ENCODE results near the gene SH3GLB2. TPM values are rescaled to one million over a fixed set of nuclear protein-coding genes. Genes with fewer than 3 reads are reported as not detected.
A peak's percentile ranks its signal among the peaks of the same experiment; 100 is the strongest.

The SH3GLB2 gene
- 100 to 1,000 TPM; 109 to 110 TPM for total RNA-seq

DNA sequence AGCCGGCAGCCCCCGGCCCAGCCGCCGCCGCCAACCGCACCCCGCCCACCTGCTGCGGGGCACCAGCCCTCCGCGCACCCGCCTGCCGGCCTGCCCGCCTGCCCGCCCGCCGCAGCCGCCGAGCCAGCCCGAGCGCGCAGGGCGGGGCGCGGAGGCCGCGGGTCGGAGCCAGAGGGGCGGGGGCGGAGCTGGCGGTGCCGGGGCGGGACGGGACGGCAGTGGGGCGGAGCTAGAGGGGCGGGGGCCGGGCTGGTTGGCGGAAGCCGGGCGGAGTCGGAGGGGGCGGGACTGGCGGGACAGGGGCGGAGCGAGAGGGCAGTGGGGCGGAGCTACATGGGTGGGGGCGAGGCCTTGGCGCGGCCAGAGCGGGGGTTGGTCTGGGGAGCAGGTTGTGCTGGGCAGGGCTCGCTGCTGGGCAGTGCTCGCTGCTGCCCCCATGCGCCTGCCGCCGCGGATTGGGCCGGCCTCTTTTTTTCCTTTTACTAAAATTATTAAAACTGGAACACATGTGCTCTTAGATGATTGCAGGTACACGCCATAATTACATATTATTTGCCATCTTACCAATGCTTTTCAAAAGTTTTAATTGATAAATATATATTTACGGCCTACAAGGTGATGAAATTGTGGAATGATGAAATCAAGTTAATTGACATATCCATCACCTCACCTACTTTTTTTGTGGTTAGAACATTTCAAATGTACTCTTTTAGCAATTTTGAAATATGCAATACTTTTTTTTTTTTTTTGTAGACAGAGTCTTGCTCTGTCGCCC is at the start of gene SH3GLB2:
Gene SH3GLB2 (minus strand): TSS at position 140 of the 775 bp plus-strand sequence. CDS start 177 bp downstream, outside the sequence.
- DNase-seq = peak; percentile 97
- H3K27me3 ChIP-seq = no peaks in the 10 kb centered on the region
- no peaks in the 10 kb centered on the region for H3K36me3 ChIP-seq
- H3K4me3 ChIP-seq = peak within 1 kb of the TSS; percentile 93
- peak within 1 kb of the TSS; percentile 91 to 93 for H3K9ac ChIP-seq (ENCODE audit: low read depth in 2 of 2, low read length in 2 of 2)
- peaks cover 10% of the 10 kb centered on the region for H3K4me1 ChIP-seq
- no peaks in the 10 kb centered on the region for H3K9me3 ChIP-seq
- H3K27ac ChIP-seq = peak within 1 kb of the TSS; percentile 84
- TF ChIP-seq, protein P1, sequence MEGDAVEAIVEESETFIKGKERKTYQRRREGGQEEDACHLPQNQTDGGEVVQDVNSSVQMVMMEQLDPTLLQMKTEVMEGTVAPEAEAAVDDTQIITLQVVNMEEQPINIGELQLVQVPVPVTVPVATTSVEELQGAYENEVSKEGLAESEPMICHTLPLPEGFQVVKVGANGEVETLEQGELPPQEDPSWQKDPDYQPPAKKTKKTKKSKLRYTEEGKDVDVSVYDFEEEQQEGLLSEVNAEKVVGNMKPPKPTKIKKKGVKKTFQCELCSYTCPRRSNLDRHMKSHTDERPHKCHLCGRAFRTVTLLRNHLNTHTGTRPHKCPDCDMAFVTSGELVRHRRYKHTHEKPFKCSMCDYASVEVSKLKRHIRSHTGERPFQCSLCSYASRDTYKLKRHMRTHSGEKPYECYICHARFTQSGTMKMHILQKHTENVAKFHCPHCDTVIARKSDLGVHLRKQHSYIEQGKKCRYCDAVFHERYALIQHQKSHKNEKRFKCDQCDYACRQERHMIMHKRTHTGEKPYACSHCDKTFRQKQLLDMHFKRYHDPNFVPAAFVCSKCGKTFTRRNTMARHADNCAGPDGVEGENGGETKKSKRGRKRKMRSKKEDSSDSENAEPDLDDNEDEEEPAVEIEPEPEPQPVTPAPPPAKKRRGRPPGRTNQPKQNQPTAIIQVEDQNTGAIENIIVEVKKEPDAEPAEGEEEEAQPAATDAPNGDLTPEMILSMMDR (IDR thresholded peaks at IDR 0.05) = peak; percentile 86
- intact Hi-C loops (cut with DNase I) = no loop called here

DNA sequence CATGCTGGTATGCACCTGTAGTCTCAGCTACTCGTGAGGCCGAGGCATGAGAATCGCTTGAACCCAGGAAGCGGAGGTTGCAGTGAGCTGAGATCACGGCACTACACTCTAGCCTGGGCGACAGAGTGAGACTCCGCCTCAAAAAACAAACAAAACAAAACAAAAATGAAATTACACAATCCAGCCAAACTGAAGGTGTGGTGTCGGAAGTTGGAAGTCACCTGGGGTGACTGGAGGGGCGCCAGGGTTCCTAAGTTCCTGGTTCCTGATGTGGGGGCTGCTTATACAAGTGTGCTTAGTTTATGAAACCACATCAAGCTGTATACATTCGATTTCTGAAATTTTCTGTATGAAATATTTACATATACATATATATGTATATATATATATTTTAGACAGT is 49.1 kb upstream of the SH3GLB2 start:
- peak overlapping the region in 1 of 2 donors; percentile 58 for H3K9ac ChIP-seq (ENCODE audit: low read depth in 2 of 2, low read length in 2 of 2)
- no peaks in the 10 kb centered on the region for H3K9me3 ChIP-seq
- peaks cover 17% of the 10 kb centered on the region for H3K4me1 ChIP-seq
- peak; percentile 81 for DNase-seq
- no peak overlapping the region for H3K4me3 ChIP-seq
- TF ChIP-seq, protein P1 (IDR thresholded peaks at IDR 0.05) = no peak
- intact Hi-C loops (cut with DNase I) = no loop called here
- no peaks in the 10 kb centered on the region for H3K27me3 ChIP-seq
- H3K36me3 ChIP-seq = no peaks in the 10 kb centered on the region
- H3K27ac ChIP-seq = peak overlapping the region; percentile 84

DNA sequence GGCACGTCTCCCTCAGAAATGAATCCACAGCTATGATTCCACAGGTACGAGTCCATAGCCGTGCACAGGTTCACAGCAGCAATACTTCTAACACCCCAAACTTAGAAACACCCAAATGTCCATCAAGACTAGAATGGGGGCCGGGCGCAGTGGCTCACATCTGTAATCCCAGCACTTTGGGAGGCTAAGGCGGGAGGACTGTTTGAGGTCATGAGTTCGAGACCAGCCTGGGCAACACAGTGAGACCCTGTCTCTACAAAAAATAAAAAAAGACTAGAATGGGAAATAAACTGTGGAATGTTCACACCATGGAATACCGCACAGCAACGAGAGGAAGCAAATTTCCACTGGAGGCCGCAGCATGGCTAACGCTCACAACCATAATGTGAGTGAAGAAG is 48.5 kb upstream of the SH3GLB2 start:
- Histone ChIP-seq H3K9ac (ENCODE audit: low read depth in 2 of 2, low read length in 2 of 2) (peak overlapping the region in 1 of 2 donors; percentile 58), H3K9me3 (no peaks in the 10 kb centered on the region), H3K4me1 (peaks cover 12% of the 10 kb centered on the region), H3K27ac (peak overlapping the region; percentile 84), H3K27me3 (no peaks in the 10 kb centered on the region), H3K36me3 (no peaks in the 10 kb centered on the region), H3K4me3 (no peak overlapping the region)
- TF ChIP-seq, protein P1 (IDR thresholded peaks at IDR 0.05) = no peak
- no peak for DNase-seq
- intact Hi-C loops (cut with DNase I) = no loop called here

DNA sequence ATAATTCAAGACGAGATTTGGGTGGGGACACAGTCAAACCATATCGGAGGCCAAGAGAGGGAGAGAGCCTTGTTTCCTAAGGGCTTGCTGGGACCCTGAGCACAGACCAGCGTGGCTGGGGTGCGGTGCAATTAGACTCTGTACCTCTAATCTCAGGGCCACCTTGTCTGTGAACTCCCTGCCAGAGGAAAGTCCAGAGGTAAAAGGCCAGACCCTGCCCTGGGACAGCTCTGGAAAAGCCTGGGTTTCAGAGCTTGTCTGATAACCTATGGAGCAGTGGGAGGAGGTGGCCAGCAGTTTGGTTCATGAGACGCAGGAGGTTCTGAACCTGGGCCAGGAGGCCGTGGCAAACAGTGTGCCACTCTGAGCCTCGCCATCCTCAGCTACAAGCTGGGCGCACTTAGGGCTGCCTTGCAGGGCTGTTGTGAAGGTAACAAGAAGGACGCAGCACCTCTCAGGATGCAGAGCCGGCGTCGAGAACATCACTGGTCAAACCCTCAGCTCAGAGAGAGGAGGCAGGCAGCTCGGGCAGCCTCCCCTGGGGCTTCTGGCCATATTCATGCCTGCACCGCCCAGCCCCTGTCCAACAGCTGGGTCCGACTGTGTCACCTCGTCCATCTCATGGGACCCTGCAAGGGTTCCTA is 48.0 kb upstream of the SH3GLB2 start:
- intact Hi-C loops (cut with DNase I) = no loop called here
- H3K36me3 ChIP-seq = no peaks in the 10 kb centered on the region
- H3K4me1 ChIP-seq = peaks cover 12% of the 10 kb centered on the region
- no peak overlapping the region for H3K4me3 ChIP-seq
- no peak overlapping the region for H3K9ac ChIP-seq (ENCODE audit: low read depth in 2 of 2, low read length in 2 of 2)
- H3K27ac ChIP-seq = no peak overlapping the region
- TF ChIP-seq, protein P1 (IDR thresholded peaks at IDR 0.05) = no peak
- H3K27me3 ChIP-seq = no peaks in the 10 kb centered on the region
- H3K9me3 ChIP-seq = no peaks in the 10 kb centered on the region
- DNase-seq = peak; percentile 43

DNA sequence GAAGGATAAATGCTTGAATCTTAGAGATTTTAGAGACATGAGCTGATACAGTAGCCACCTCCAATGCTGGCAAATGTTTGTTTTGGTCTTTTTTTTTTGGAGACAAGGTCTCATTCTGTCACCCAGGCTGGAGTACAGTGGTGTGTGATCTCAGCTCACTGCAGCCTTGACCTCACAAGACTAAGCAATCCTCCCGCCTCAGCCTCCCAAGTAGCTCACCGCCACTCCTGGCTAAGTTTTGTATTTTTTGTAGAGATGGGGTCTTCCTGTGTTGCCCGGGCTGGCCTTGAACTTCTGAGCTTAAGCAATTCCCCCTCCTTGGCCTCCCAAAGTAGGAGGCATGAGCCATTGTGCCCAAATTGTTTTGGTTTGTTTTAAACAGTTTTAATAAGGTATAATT is 46.0 kb upstream of the SH3GLB2 start:
- H3K9me3 ChIP-seq = no peaks in the 10 kb centered on the region
- intact Hi-C loops (cut with DNase I) = no loop called here
- no peak overlapping the region for H3K4me3 ChIP-seq
- peaks cover 6% of the 10 kb centered on the region for H3K4me1 ChIP-seq
- no peak overlapping the region for H3K27ac ChIP-seq
- no peaks in the 10 kb centered on the region for H3K36me3 ChIP-seq
- H3K27me3 ChIP-seq = no peaks in the 10 kb centered on the region
- H3K9ac ChIP-seq (ENCODE audit: low read depth in 2 of 2, low read length in 2 of 2) = no peak overlapping the region
- DNase-seq = no peak
- TF ChIP-seq, protein P1 (IDR thresholded peaks at IDR 0.05) = no peak
